ENCODE measurements around the gene DHRSX.
"Not testable (repeated sequence)": the region's sequence is repeated elsewhere in the genome, so short reads cannot be mapped to it uniquely, and the experiment has no call there.

DHRSX gene

DNA sequence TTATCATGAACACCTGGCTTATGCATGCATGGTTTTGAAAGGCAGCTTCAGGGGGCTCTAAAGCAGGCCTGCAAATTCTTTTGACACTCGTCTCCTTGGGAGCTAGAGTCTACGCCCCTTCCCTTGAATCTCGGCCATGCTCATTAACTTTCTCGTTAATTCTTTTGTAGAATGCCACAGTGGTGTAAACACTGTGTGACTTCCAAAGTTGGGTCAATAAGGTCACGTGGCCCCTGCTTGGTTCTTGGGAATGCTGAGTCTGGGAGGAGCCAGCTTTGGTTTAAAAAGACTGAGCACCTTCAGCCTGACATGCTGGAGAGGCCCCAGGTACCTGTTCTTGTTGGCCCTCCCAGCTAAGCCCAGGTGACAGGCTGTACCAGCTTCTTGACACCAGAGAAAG is 228.4 kb downstream of the DHRSX start:
- H3K4me3 ChIP-seq (ENCODE audit: low read length): no peak overlapping the region
- no peaks in the 10 kb centered on the region for H3K27me3 ChIP-seq (ENCODE audit: insufficient read depth, low read length, poor library complexity)
- peak; percentile 26 for DNase-seq
- H3K79me1 ChIP-seq (ENCODE audit: low read length): no peaks in the 10 kb centered on the region
- no peak overlapping the region for H3K18ac ChIP-seq (ENCODE audit: low read length)
- no peak overlapping the region for H3K4ac ChIP-seq (ENCODE audit: low read depth, low read length)
- no peaks in the 10 kb centered on the region for H3K79me2 ChIP-seq (ENCODE audit: control insufficient read depth, insufficient read depth, low read length)
- no peak overlapping the region for H4K5ac ChIP-seq (ENCODE audit: low read length)
- no peak overlapping the region for H3K9ac ChIP-seq (ENCODE audit: low read length)
- no peak overlapping the region for H2BK5ac ChIP-seq (ENCODE audit: low read length)
- no peak overlapping the region for H4K8ac ChIP-seq (ENCODE audit: low read depth, low read length)
- no peaks in the 10 kb centered on the region for H3K4me1 ChIP-seq (ENCODE audit: control insufficient read depth, low read depth, low read length)
- H3K56ac ChIP-seq (ENCODE audit: low read length): no peak overlapping the region
- H2BK120ac ChIP-seq (ENCODE audit: low read depth, low read length): no peak overlapping the region
- no peak overlapping the region for H2AK5ac ChIP-seq (ENCODE audit: low read length)
- no CpG with 5 or more reads among the region's 5 CpGs for WGBS (ENCODE audit: extremely low coverage, insufficient coverage, low lambda C conversion rate)
- no peaks in the 10 kb centered on the region for H3K36me3 ChIP-seq (ENCODE audit: control insufficient read depth, insufficient read depth, low read length)
- H3K4me2 ChIP-seq (ENCODE audit: low read length): no peak overlapping the region
- no peak overlapping the region for H3K23ac ChIP-seq (ENCODE audit: low read length)
- no peak overlapping the region for H2BK15ac ChIP-seq (replicated peaks; ENCODE audit: low read depth)
- H3K27ac ChIP-seq (ENCODE audit: low read depth, low read length): no peak overlapping the region

DNA sequence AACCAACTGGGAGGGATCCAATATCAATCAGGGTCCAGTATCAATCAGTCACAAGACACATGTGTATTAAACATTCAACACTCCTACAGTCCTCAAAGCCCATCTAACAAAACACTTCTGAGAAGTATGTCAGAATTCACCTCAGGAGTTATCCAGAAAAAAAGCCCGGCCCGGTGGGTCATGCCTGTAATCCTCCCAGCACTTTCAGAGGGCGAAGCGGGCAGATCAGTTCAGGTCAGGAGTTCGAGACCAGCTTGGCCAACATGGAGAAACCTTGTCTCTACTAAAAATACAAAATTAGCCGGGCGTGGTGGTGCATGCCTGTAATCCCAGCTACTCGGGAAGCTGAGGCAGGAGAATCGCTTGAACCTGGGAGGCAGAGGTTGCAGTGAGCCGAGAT is 229.2 kb downstream of the DHRSX start:
- not testable (repeated sequence) for H2BK5ac ChIP-seq (ENCODE audit: low read length); H3K27ac ChIP-seq (ENCODE audit: low read depth, low read length); DNase-seq; H3K79me1 ChIP-seq (ENCODE audit: low read length); H3K27me3 ChIP-seq (ENCODE audit: insufficient read depth, low read length, poor library complexity); H3K18ac ChIP-seq (ENCODE audit: low read length); H4K8ac ChIP-seq (ENCODE audit: low read depth, low read length); H3K56ac ChIP-seq (ENCODE audit: low read length); H2BK15ac ChIP-seq (replicated peaks; ENCODE audit: low read depth); H3K36me3 ChIP-seq (ENCODE audit: control insufficient read depth, insufficient read depth, low read length); H3K4me2 ChIP-seq (ENCODE audit: low read length); H3K4me3 ChIP-seq (ENCODE audit: low read length); H2BK120ac ChIP-seq (ENCODE audit: low read depth, low read length); H3K9ac ChIP-seq (ENCODE audit: low read length); H2AK5ac ChIP-seq (ENCODE audit: low read length); H3K4me1 ChIP-seq (ENCODE audit: control insufficient read depth, low read depth, low read length); H3K79me2 ChIP-seq (ENCODE audit: control insufficient read depth, insufficient read depth, low read length); H3K23ac ChIP-seq (ENCODE audit: low read length); H4K5ac ChIP-seq (ENCODE audit: low read length); H3K4ac ChIP-seq (ENCODE audit: low read depth, low read length)
- no CpG with 5 or more reads among the region's 10 CpGs for WGBS (ENCODE audit: extremely low coverage, insufficient coverage, low lambda C conversion rate)

- H3K4me2 ChIP-seq (ENCODE audit: low read length); H2BK5ac ChIP-seq (ENCODE audit: low read length); H3K18ac ChIP-seq (ENCODE audit: low read length); H2AK5ac ChIP-seq (ENCODE audit: low read length); H3K4me3 ChIP-seq (ENCODE audit: low read length); H3K36me3 ChIP-seq (ENCODE audit: control insufficient read depth, insufficient read depth, low read length); H3K4ac ChIP-seq (ENCODE audit: low read depth, low read length); H2BK15ac ChIP-seq (replicated peaks; ENCODE audit: low read depth); H3K23ac ChIP-seq (ENCODE audit: low read length); H3K27me3 ChIP-seq (ENCODE audit: insufficient read depth, low read length, poor library complexity); H3K79me1 ChIP-seq (ENCODE audit: low read length); H3K9ac ChIP-seq (ENCODE audit: low read length); DNase-seq; H4K5ac ChIP-seq (ENCODE audit: low read length); H2BK120ac ChIP-seq (ENCODE audit: low read depth, low read length); H3K27ac ChIP-seq (ENCODE audit: low read depth, low read length); H4K8ac ChIP-seq (ENCODE audit: low read depth, low read length); H3K4me1 ChIP-seq (ENCODE audit: control insufficient read depth, low read depth, low read length); H3K56ac ChIP-seq (ENCODE audit: low read length); H3K79me2 ChIP-seq (ENCODE audit: control insufficient read depth, insufficient read depth, low read length): not testable (repeated sequence)
- no CpG with 5 or more reads among the region's 4 CpGs for WGBS (ENCODE audit: extremely low coverage, insufficient coverage, low lambda C conversion rate)
Observed at GRCh38 chrX:2270783-2271182, 230.0 kb downstream of the DHRSX start.

- H3K79me1 ChIP-seq (ENCODE audit: low read length): no peaks in the 10 kb centered on the region
- WGBS (ENCODE audit: extremely low coverage, insufficient coverage, low lambda C conversion rate): no CpG with 5 or more reads among the region's 8 CpGs
Observed at GRCh38 chrX:2267890-2268289, 232.9 kb downstream of the DHRSX start.

DNA sequence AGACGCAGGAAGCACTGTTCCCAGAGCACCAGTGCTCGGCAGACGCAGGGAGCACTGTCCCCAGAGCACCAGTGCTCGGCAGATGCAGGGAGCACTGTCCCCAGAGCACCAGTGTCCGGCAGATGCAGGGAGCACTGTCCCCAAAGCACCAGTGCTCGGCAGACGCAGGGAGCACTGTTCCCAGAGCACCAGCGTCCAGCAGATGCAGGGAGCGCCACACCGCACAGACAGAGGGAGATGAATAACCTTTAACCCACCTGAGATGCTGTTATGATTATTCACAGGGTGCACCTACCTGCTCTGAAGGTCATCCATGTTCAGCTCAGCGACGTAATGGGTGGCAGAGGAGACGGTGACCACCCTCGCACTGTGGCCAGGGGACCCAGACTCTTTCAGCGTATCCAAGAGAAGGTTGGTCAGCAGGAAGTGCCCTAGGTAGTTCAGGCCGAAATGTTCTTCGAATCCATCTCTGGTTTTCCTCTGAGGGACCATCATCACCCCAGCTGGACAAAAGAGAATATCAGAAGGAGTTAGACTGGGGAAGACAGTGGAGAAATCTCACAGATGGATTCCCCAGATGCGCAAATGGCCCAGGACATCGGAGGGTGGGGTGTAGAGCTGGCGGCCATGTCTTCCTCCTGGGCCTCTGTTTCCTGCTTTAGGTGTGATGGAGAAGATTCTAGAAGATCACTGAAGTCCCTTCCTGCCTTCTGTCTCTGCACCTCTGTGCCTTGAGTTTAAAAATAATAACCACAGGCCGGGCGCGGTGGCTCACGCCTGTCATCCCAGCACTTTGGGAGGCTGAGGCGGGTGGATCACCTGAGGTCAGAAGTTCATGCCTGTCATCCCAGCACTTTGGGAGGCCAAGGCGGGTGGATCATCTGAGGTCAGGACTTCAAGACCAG is 234.1 kb downstream of the DHRSX start:
- no CpG with 5 or more reads among the region's 26 CpGs for WGBS (ENCODE audit: extremely low coverage, insufficient coverage, low lambda C conversion rate)
- no peaks in the 10 kb centered on the region for H3K27me3 ChIP-seq (ENCODE audit: insufficient read depth, low read length, poor library complexity)
- H2BK15ac ChIP-seq (replicated peaks; ENCODE audit: low read depth): no peak overlapping the region
- no peak overlapping the region for H2AK5ac ChIP-seq (ENCODE audit: low read length)
- H3K4ac ChIP-seq (ENCODE audit: low read depth, low read length): no peak overlapping the region
- no peaks in the 10 kb centered on the region for H3K79me1 ChIP-seq (ENCODE audit: low read length)
- no peak overlapping the region for H4K8ac ChIP-seq (ENCODE audit: low read depth, low read length)
- no peak overlapping the region for H3K4me2 ChIP-seq (ENCODE audit: low read length)
- no peak overlapping the region for H3K27ac ChIP-seq (ENCODE audit: low read depth, low read length)
- no peak overlapping the region for H2BK120ac ChIP-seq (ENCODE audit: low read depth, low read length)
- no peak overlapping the region for H2BK5ac ChIP-seq (ENCODE audit: low read length)
- H3K23ac ChIP-seq (ENCODE audit: low read length): no peak overlapping the region
- H3K56ac ChIP-seq (ENCODE audit: low read length): no peak overlapping the region
- no peak overlapping the region for H3K9ac ChIP-seq (ENCODE audit: low read length)
- no peaks in the 10 kb centered on the region for H3K4me1 ChIP-seq (ENCODE audit: control insufficient read depth, low read depth, low read length)
- no peak for DNase-seq
- H4K5ac ChIP-seq (ENCODE audit: low read length): no peak overlapping the region
- no peak overlapping the region for H3K18ac ChIP-seq (ENCODE audit: low read length)
- no peaks in the 10 kb centered on the region for H3K36me3 ChIP-seq (ENCODE audit: control insufficient read depth, insufficient read depth, low read length)
- H3K79me2 ChIP-seq (ENCODE audit: control insufficient read depth, insufficient read depth, low read length): no peaks in the 10 kb centered on the region
- H3K4me3 ChIP-seq (ENCODE audit: low read length): no peak overlapping the region

More at GRCh38 chrX:2267890-2268289, 232.9 kb downstream of the DHRSX start:
- Histone ChIP-seq H3K27ac (ENCODE audit: low read depth, low read length) (no peak overlapping the region), H3K4me1 (ENCODE audit: control insufficient read depth, low read depth, low read length) (no peaks in the 10 kb centered on the region), H4K8ac (ENCODE audit: low read depth, low read length) (no peak overlapping the region), H3K9ac (ENCODE audit: low read length) (no peak overlapping the region), H3K4me2 (ENCODE audit: low read length) (no peak overlapping the region), H2BK15ac (replicated peaks; ENCODE audit: low read depth) (no peak overlapping the region), H3K4me3 (ENCODE audit: low read length) (no peak overlapping the region), H3K27me3 (ENCODE audit: insufficient read depth, low read length, poor library complexity) (no peaks in the 10 kb centered on the region), H3K56ac (ENCODE audit: low read length) (no peak overlapping the region), H3K18ac (ENCODE audit: low read length) (no peak overlapping the region), H4K5ac (ENCODE audit: low read length) (no peak overlapping the region), H3K36me3 (ENCODE audit: control insufficient read depth, insufficient read depth, low read length) (no peaks in the 10 kb centered on the region), H2AK5ac (ENCODE audit: low read length) (no peak overlapping the region), H2BK5ac (ENCODE audit: low read length) (no peak overlapping the region), H2BK120ac (ENCODE audit: low read depth, low read length) (no peak overlapping the region), H3K79me2 (ENCODE audit: control insufficient read depth, insufficient read depth, low read length) (no peaks in the 10 kb centered on the region), H3K23ac (ENCODE audit: low read length) (no peak overlapping the region), H3K4ac (ENCODE audit: low read depth, low read length) (no peak overlapping the region)
- no peak for DNase-seq
